Upper lobe of left lung (tissue), 6 donors: ENCODE data around the gene ARRDC3. TPM values are rescaled to one million over a fixed set of nuclear protein-coding genes. Genes with fewer than 3 reads are reported as not detected.
A peak's percentile ranks its signal among the peaks of the same experiment; 100 is the strongest.
"Not testable (repeated sequence)": the region's sequence is repeated elsewhere in the genome, so short reads cannot be mapped to it uniquely, and the experiment has no call there.

ENCODE experiments used
- ATAC-seq, 2 donors: fragments of 200-7000 bp; cut with Tn5 transposase; one replicate each; pipeline ENCODE4 v1.9.1; 2022; ENCODE audit warnings: mild to moderate bottlenecking in 2 of 2, moderate library complexity in 2 of 2; ENCODE audit not compliant: low FRiP score in 2 of 2
- DNase-seq, 2 donors: peaks; one replicate each; pipeline ENCODE4 v3.0.0-alpha.2; 2019 to 2020
- H3K27ac ChIP-seq, 4 donors: fragments of 200-600 bp; sonication (generic); one replicate each; pipeline ENCODE4 v1.5.1; 2016 to 2019
- H3K27me3 ChIP-seq, 4 donors: fragments of 200-600 bp; sonication (generic); one replicate each; pipeline ENCODE4 v1.5.1; 2017 to 2019
- H3K36me3 ChIP-seq, 4 donors: fragments of 200-600 bp; sonication (generic); one replicate each; pipeline ENCODE4 v1.5.1; 2016 to 2019
- H3K4me1 ChIP-seq, 4 donors: fragments of 200-600 bp; sonication (generic); one replicate each; pipeline ENCODE4 v1.5.1; 2018 to 2019
- H3K4me3 ChIP-seq, 4 donors: fragments of 200-600 bp; sonication (generic); one replicate each; pipeline ENCODE4 v1.5.1; 2017 to 2019; ENCODE audit warnings: mild to moderate bottlenecking in 2 of 4, moderate library complexity in 1 of 4
- H3K9me3 ChIP-seq, 4 donors: fragments of 200-600 bp; sonication (generic); one replicate each; pipeline ENCODE4 v1.5.1; 2018 to 2019
- EP300 ChIP-seq, 4 donors: sonication (generic); formaldehyde crosslinking; IDR thresholded peaks; one replicate each; pipeline ENCODE4 v1.5.1; 2017; ENCODE audit warnings: antibody characterized with exemption in 4 of 4, control low read depth in 2 of 4
- POLR2A ChIP-seq, 4 donors: fragments of 450-650 bp; IDR thresholded peaks; one replicate each; pipeline ENCODE4 v1.5.1; 2016 to 2017; ENCODE audit warnings: antibody characterized with exemption in 4 of 4, mild to moderate bottlenecking in 2 of 4
- POLR2AphosphoS5 ChIP-seq, 2 donors: sonication (generic); formaldehyde crosslinking; IDR thresholded peaks; one replicate each; pipeline ENCODE4 v1.5.1; 2017; ENCODE audit warnings: antibody characterized with exemption in 2 of 2
- whole genome bisulfite sequencing, 2 donors: methylation state at CpG; one replicate each; pipeline ENCODE4 v1.1.5; 2017 to 2018; 5-methylcytosine and 5-hydroxymethylcytosine counted together
- total RNA-seq, 6 donors: library from RNA; depleted of rRNA in 4 of 6; stranded (reverse); fragments of >200 nt in 4 of 6; gene quantifications; one replicate each; pipeline versions ENCODE4 v1.1.0 to v1.2.1, GENCODE V29; 2016 to 2021
- TF ChIP-seq, protein P1 (sequence below), 6 experiments: fragments of 450-650 bp in 4 of 6; fragments of 200-600 bp in 2 of 6; sonication (generic) in 2 of 6; IDR thresholded peaks; one replicate each; pipeline ENCODE4 v1.5.1; 2016 to 2019; ENCODE audit warnings: antibody characterized with exemption in 6 of 6
- donor health status: DM: no; HTN: no; CAD: no; lungs with moderate emphysema.
- donor health status: DM: no; HTN: yes; CAD: no; lungs with severe emphysema.

The ARRDC3 gene
- total RNA-seq, 6 donors from 2014 or later: 43.2 to 175 (median 107) TPM

DNA sequence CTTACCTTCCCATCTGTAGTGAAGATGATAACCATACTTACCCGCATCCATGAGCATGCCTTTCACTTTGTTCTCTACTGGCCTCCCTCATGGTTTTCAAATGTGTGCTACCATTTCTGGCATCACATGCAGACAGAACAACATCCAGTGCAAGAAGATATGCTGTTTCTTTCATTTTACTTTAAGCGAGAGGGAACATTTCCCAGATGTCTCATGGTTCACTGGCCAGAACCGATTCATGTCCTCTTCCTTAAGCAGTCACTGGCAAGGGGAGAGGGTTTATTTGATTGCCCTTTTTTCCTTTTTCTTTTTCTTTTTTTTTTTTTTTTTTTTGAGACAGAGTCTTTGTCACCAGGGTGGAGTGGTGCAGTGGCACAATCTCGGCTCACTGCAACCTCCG, 37.7 kb downstream of the ARRDC3 start:
- 83 to 85% methylated on average over 5 of the region's 5 CpGs for WGBS, 2 donors
- H3K27ac ChIP-seq: no peak overlapping the region
- no peak for ATAC-seq

DNA sequence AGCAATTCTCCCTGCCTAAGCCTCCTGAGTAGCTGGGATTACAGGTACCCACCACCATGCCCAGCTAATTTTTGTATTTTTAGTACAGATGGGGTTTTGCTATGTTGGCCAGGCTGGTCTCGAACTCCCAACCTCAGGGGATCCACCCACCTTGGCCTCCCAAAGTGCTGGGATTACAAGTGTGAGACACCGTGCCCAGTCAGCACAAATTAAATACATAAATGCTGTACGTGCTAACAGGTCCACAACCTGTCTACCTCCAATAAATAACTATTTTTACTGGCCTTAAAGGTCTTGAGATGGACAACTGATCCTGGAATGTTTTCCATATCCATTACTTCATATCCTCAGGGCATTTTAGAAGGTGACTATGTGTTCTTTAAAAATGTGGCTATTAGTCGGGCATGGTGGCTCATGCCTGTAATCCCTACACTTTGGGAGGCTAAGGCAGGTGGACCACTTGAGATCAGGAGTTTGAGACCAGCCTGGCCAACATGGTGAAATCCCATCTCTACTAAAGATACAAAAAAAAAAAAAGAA, 38.4 kb downstream of the ARRDC3 start:
- H3K4me1 ChIP-seq, ATAC-seq, H3K27ac ChIP-seq, DNase-seq, H3K4me3 ChIP-seq, H3K36me3 ChIP-seq, H3K9me3 ChIP-seq, H3K27me3 ChIP-seq: not testable (repeated sequence)
- 97 to 98% methylated on average over 4 of the region's 4 CpGs for WGBS, 2 donors

More for the DNA sequence above, 37.7 kb downstream of the ARRDC3 start:
- Histone ChIP-seq H3K4me1 (no peaks in the 10 kb centered on the region), H3K9me3 (no peaks in the 10 kb centered on the region), H3K36me3 (no peaks in the 10 kb centered on the region), H3K4me3 (no peak overlapping the region), H3K27me3 (no peaks in the 10 kb centered on the region)
- no peak for DNase-seq
- TF ChIP-seq EP300 (IDR thresholded peaks at IDR 0.05): no peak
- no peak for TF ChIP-seq POLR2AphosphoS5 (IDR thresholded peaks at IDR 0.05)
- TF ChIP-seq, protein P1, sequence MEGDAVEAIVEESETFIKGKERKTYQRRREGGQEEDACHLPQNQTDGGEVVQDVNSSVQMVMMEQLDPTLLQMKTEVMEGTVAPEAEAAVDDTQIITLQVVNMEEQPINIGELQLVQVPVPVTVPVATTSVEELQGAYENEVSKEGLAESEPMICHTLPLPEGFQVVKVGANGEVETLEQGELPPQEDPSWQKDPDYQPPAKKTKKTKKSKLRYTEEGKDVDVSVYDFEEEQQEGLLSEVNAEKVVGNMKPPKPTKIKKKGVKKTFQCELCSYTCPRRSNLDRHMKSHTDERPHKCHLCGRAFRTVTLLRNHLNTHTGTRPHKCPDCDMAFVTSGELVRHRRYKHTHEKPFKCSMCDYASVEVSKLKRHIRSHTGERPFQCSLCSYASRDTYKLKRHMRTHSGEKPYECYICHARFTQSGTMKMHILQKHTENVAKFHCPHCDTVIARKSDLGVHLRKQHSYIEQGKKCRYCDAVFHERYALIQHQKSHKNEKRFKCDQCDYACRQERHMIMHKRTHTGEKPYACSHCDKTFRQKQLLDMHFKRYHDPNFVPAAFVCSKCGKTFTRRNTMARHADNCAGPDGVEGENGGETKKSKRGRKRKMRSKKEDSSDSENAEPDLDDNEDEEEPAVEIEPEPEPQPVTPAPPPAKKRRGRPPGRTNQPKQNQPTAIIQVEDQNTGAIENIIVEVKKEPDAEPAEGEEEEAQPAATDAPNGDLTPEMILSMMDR (IDR thresholded peaks at IDR 0.05): no peak
- TF ChIP-seq POLR2A (IDR thresholded peaks at IDR 0.05): no peak

DNA sequence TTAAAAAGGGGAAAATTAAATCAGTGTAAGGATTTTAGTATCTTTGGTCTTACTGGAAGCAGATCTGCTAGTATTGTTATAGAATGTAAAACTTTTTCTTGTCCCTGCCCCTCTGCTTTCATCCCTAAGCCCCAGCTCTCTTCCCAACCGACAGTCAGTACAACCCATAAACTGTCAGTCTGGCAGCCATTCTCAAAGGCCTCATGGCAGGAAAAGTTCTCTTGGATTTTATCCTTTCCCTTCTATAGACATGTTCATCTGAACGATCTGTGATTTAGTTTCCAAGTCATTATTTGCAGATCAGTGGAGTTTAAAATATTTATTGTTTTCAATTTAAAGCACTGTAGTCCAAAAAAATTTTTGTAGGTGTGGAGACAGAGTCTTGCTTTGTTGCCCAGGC, 39.2 kb downstream of the ARRDC3 start:
- Histone ChIP-seq H3K36me3 (no peaks in the 10 kb centered on the region), H3K4me3 (no peak overlapping the region), H3K27ac (no peak overlapping the region), H3K27me3 (no peaks in the 10 kb centered on the region), H3K4me1 (no peaks in the 10 kb centered on the region), H3K9me3 (no peaks in the 10 kb centered on the region)
- TF ChIP-seq POLR2AphosphoS5 (IDR thresholded peaks at IDR 0.05): no peak
- TF ChIP-seq POLR2A (IDR thresholded peaks at IDR 0.05): no peak
- no peak for TF ChIP-seq EP300 (IDR thresholded peaks at IDR 0.05)
- TF ChIP-seq, protein P1 (IDR thresholded peaks at IDR 0.05): no peak
- DNase-seq: no peak
- no peak for ATAC-seq
- 78 to 88% methylated on average over 2 of the region's 2 CpGs for WGBS, 2 donors

DNA sequence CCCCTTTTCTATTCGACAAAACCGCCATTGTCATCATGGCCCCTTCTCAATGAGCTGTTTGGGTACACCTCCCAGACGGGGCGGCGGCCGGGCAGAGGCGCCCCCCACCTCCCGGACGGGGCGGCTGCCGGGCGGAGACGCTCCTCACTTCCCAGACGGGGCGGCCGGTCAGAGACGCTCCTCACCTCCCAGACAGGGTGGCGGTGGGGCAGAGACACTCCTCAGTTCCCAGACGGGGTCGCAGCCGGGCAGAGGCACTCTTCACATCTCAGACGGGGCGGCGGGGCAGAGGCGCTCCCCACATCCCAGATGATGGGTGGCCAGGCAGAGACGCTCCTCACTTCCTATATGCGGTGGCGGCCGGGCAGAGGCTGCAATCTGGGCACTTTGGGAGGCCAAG, 40.2 kb downstream of the ARRDC3 start:
- ATAC-seq, H3K4me3 ChIP-seq, H3K27me3 ChIP-seq, H3K9me3 ChIP-seq, H3K4me1 ChIP-seq, H3K36me3 ChIP-seq, H3K27ac ChIP-seq: not testable (repeated sequence)
- 97 to 98% methylated on average over 25 to 28 of the region's 29 CpGs for WGBS, 2 donors
- DNase-seq: peak in 1 of 2 donors; percentile 66

DNA sequence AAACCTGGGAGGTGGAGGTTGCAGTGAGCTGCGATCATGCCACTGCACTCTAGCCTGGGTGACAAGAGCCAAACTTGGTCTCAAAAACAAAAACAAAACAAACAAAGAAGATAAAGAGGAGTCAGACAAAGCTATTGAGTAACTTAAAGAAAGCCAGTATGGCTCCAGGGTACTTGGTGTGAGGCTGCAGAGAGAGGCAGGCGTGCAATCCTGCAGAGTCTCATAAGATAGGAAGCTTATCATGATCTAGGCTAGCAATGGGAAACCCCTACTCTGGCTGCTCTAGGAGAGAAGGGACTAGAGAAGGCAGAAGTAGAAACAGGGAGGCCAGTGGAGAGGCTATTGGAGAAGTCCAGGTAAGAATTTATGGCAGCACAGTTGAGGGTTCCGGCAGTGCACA, 42.0 kb downstream of the ARRDC3 start:
- no peaks in the 10 kb centered on the region for H3K27me3 ChIP-seq
- no peak overlapping the region for H3K4me3 ChIP-seq
- WGBS, 2 donors: 86 to 93% methylated on average over 3 of the region's 3 CpGs
- H3K4me1 ChIP-seq: no peaks in the 10 kb centered on the region
- H3K36me3 ChIP-seq: no peaks in the 10 kb centered on the region
- no peak for DNase-seq
- ATAC-seq: no peak
- no peaks in the 10 kb centered on the region for H3K9me3 ChIP-seq
- H3K27ac ChIP-seq: no peak overlapping the region
- TF ChIP-seq EP300 (IDR thresholded peaks at IDR 0.05): no peak
- TF ChIP-seq POLR2AphosphoS5 (IDR thresholded peaks at IDR 0.05): no peak
- TF ChIP-seq, protein P1 (IDR thresholded peaks at IDR 0.05): no peak
- TF ChIP-seq POLR2A (IDR thresholded peaks at IDR 0.05): no peak

DNA sequence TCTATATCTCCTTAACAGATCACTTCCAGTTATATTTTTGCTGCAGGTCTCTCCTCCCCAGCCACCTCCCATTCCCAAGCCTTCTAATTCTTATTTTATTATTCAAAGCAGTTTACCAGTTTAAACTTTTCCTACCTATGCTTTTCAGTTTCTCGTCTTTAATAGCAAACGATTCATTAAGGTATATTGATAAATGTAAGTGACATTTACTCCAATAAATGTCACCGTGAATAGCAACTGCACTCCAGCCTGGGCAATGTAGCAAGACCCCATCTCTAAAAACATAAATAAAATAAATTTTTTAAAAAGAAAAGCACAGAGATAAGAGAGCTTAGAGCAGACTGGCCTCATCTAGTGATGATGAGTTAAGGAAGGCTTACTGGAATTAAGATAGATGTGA, 42.6 kb downstream of the ARRDC3 start:
- no peaks in the 10 kb centered on the region for H3K36me3 ChIP-seq
- 97% methylated on average over 3 of the region's 3 CpGs for WGBS, 2 donors
- no peaks in the 10 kb centered on the region for H3K9me3 ChIP-seq
- no peak for TF ChIP-seq POLR2AphosphoS5 (IDR thresholded peaks at IDR 0.05)
- no peak for TF ChIP-seq EP300 (IDR thresholded peaks at IDR 0.05)
- TF ChIP-seq POLR2A (IDR thresholded peaks at IDR 0.05): no peak
- TF ChIP-seq, protein P1 (IDR thresholded peaks at IDR 0.05): no peak
- ATAC-seq: no peak
- DNase-seq: no peak
- H3K4me3 ChIP-seq: no peak overlapping the region
- no peaks in the 10 kb centered on the region for H3K4me1 ChIP-seq
- no peaks in the 10 kb centered on the region for H3K27me3 ChIP-seq
- H3K27ac ChIP-seq: no peak overlapping the region
